Activated CD8-positive, alpha-beta memory T cell treated with anti-CD3 and anti-CD28 coated beads, Interleukin-2, amount 10 ng/mL, durations not matched to agents 7 days and 5 days (primary cell): ENCODE results near the gene ZNF346. TPM values are rescaled to one million over a fixed set of nuclear protein-coding genes. Genes with fewer than 3 reads are reported as not detected.

ENCODE experiments used
- ATAC-seq: fragments of 150-1000 bp; cut with Tn5 transposase; one replicate; pipeline ENCODE4 v1.10.0; 2021; ENCODE audit warnings: moderate library complexity
- CTCF ChIA-PET: fragments of 350-600 bp; sonication (Branson Sonifier 250); formaldehyde crosslinking; loops from one replicate; lab custom pipeline; 2021; ENCODE audit warnings: antibody characterized with exemption; lab: Charles Lee
- DNase-seq: peaks from one replicate; pipeline ENCODE4 v3.0.0-alpha.2; 2020
- H3K27ac Mint-ChIP-seq: one replicate; pipeline ENCODE4 v1.8.0; 2021; ENCODE audit warnings: mild to moderate bottlenecking, mixed read lengths
- H3K27me3 Mint-ChIP-seq: one replicate; pipeline ENCODE4 v1.8.0; 2021; ENCODE audit warnings: mixed read lengths
- H3K36me3 Mint-ChIP-seq: one replicate; pipeline ENCODE4 v1.8.0; 2021; ENCODE audit warnings: mild to moderate bottlenecking, mixed read lengths
- H3K4me1 Mint-ChIP-seq: one replicate; pipeline ENCODE4 v1.8.0; 2021; ENCODE audit warnings: mixed read lengths
- H3K4me3 Mint-ChIP-seq: one replicate; pipeline ENCODE4 v1.8.0; 2021; ENCODE audit warnings: mild to moderate bottlenecking, moderate library complexity, mixed read lengths
- H3K9me3 Mint-ChIP-seq: one replicate; pipeline ENCODE4 v1.8.0; 2022; ENCODE audit warnings: low read depth, mixed read lengths
- total RNA-seq, 2 experiments: library from RNA; stranded (reverse); gene quantifications; one replicate each; pipeline ENCODE4 v1.2.3, GENCODE V29; 2021

ZNF346 gene
- total RNA-seq, 2 experiments from 2014 or later: 28.8 to 31.2 TPM

GRCh38 chr5:177020033-177020432 is 2.5 kb upstream of the ZNF346 start:
- no peak for ATAC-seq
- no peak for DNase-seq
- Mint-ChIP-seq H3K36me3 (peaks cover 6% of the 10 kb centered on the region), H3K4me1 (peaks cover 28% of the 10 kb centered on the region), H3K27me3 (no peaks in the 10 kb centered on the region), H3K27ac (no peak overlapping the region), H3K4me3 (no peak overlapping the region), H3K9me3 (no peaks in the 10 kb centered on the region)
- CTCF ChIA-PET: interaction anchor here (0.6 to 3.0 kb wide), 5 partner anchors 11 to 96 kb away, joined by 3 to 13 read pairs (median 4); partner anchors contain the start of gene UIMC1

- ATAC-seq: peak; percentile 5
Measured at GRCh38 chr5:177023303-177023664, 788 bp downstream of the ZNF346 start.

GRCh38 chr5:177024559-177024958 is 2.1 kb downstream of the ZNF346 start:
- Mint-ChIP-seq H3K9me3 (no peaks in the 10 kb centered on the region), H3K27ac (no peak overlapping the region), H3K4me3 (peak overlapping the region; percentile 16), H3K4me1 (peaks cover 34% of the 10 kb centered on the region), H3K27me3 (no peaks in the 10 kb centered on the region), H3K36me3 (peaks cover 24% of the 10 kb centered on the region)
- no peak for ATAC-seq
- CTCF ChIA-PET: interaction anchor here (3.2 kb wide), 1 partner anchor 18 kb away, joined by 23 read pairs; the partner anchor contains the start of gene UIMC1
- no peak for DNase-seq

More at GRCh38 chr5:177023303-177023664, 788 bp downstream of the ZNF346 start:
- H3K4me1 Mint-ChIP-seq: peaks cover 34% of the 10 kb centered on the region
- DNase-seq: no peak
- peaks cover 17% of the 10 kb centered on the region for H3K36me3 Mint-ChIP-seq
- CTCF ChIA-PET: interaction anchor here (0.8 to 3.2 kb wide), 5 partner anchors 10 to 365 kb away, joined by 3 to 23 read pairs (median 3); partner anchors contain the start of gene UIMC1
- no peaks in the 10 kb centered on the region for H3K9me3 Mint-ChIP-seq
- H3K27ac Mint-ChIP-seq: peak overlapping the region; percentile 90
- H3K4me3 Mint-ChIP-seq: peak overlapping the region; percentile 92
- no peaks in the 10 kb centered on the region for H3K27me3 Mint-ChIP-seq

GRCh38 chr5:177025101-177025601 is 2.7 kb downstream of the ZNF346 start:
- H3K4me3 Mint-ChIP-seq: no peak overlapping the region

GRCh38 chr5:177027665-177028064 is 5.2 kb downstream of the ZNF346 start:
- Mint-ChIP-seq H3K27ac (no peak overlapping the region), H3K4me1 (peaks cover 27% of the 10 kb centered on the region), H3K27me3 (no peaks in the 10 kb centered on the region), H3K36me3 (peaks cover 39% of the 10 kb centered on the region), H3K4me3 (no peak overlapping the region), H3K9me3 (peaks cover 3% of the 10 kb centered on the region)
- CTCF ChIA-PET: interaction anchor here (0.7 to 1.5 kb wide), 5 partner anchors 23 to 367 kb away, joined by 3 to 6 read pairs (median 3); no protein-coding TSS in a partner anchor
- DNase-seq: no peak
- no peak for ATAC-seq

More at GRCh38 chr5:177025101-177025601, 2.7 kb downstream of the ZNF346 start:
- no peaks in the 10 kb centered on the region for H3K27me3 Mint-ChIP-seq
- DNase-seq: no peak
- ATAC-seq: no peak
- H3K9me3 Mint-ChIP-seq: no peaks in the 10 kb centered on the region
- H3K27ac Mint-ChIP-seq: no peak overlapping the region
- peaks cover 29% of the 10 kb centered on the region for H3K36me3 Mint-ChIP-seq
- CTCF ChIA-PET: no interaction called here
- peaks cover 34% of the 10 kb centered on the region for H3K4me1 Mint-ChIP-seq

- Mint-ChIP-seq H3K36me3 (peaks cover 43% of the 10 kb centered on the region), H3K4me3 (no peak overlapping the region), H3K4me1 (peaks cover 18% of the 10 kb centered on the region), H3K27me3 (no peaks in the 10 kb centered on the region), H3K27ac (no peak overlapping the region), H3K9me3 (peaks cover 3% of the 10 kb centered on the region)
- ATAC-seq: no peak
- DNase-seq: no peak
- CTCF ChIA-PET: no interaction called here
Measured at GRCh38 chr5:177029498-177029897, 7.0 kb downstream of the ZNF346 start.

- no peak overlapping the region for H3K4me3 Mint-ChIP-seq
- CTCF ChIA-PET: interaction anchor here (1.1 kb wide), 1 partner anchor 36 kb away, joined by 3 read pairs; no protein-coding TSS in a partner anchor
- peaks cover 15% of the 10 kb centered on the region for H3K4me1 Mint-ChIP-seq
- no peaks in the 10 kb centered on the region for H3K27me3 Mint-ChIP-seq
- peaks cover 23% of the 10 kb centered on the region for H3K36me3 Mint-ChIP-seq
- H3K9me3 Mint-ChIP-seq: peaks cover 3% of the 10 kb centered on the region
- no peak overlapping the region for H3K27ac Mint-ChIP-seq
- DNase-seq (no peak), ATAC-seq (no peak)
Measured at GRCh38 chr5:177035976-177036375, 13.5 kb downstream of the ZNF346 start.

- H3K36me3 Mint-ChIP-seq: peaks cover 23% of the 10 kb centered on the region
- DNase-seq (no peak), ATAC-seq (no peak)
- CTCF ChIA-PET: interaction anchor here (1.1 kb wide), 1 partner anchor 36 kb away, joined by 3 read pairs; no protein-coding TSS in a partner anchor
- H3K4me1 Mint-ChIP-seq: peaks cover 12% of the 10 kb centered on the region
- H3K9me3 Mint-ChIP-seq: peaks cover under 1% of the 10 kb centered on the region
- H3K27me3 Mint-ChIP-seq: no peaks in the 10 kb centered on the region
- H3K4me3 Mint-ChIP-seq: no peak overlapping the region
- H3K27ac Mint-ChIP-seq: no peak overlapping the region
Measured at GRCh38 chr5:177036443-177036842, 13.9 kb downstream of the ZNF346 start.

- peaks cover 9% of the 10 kb centered on the region for H3K4me1 Mint-ChIP-seq
- DNase-seq: no peak
- peaks cover 23% of the 10 kb centered on the region for H3K36me3 Mint-ChIP-seq
- no peak for ATAC-seq
- CTCF ChIA-PET: no interaction called here
- no peak overlapping the region for H3K27ac Mint-ChIP-seq
- H3K4me3 Mint-ChIP-seq: no peak overlapping the region
- H3K9me3 Mint-ChIP-seq: no peaks in the 10 kb centered on the region
- no peaks in the 10 kb centered on the region for H3K27me3 Mint-ChIP-seq
Measured at GRCh38 chr5:177036921-177037320, 14.4 kb downstream of the ZNF346 start.

- DNase-seq (no peak), ATAC-seq (no peak)
- CTCF ChIA-PET: interaction anchor here (1.0 kb wide), 2 partner anchors 31 to 383 kb away, joined by 3 to 4 read pairs; no protein-coding TSS in a partner anchor
- H3K27me3 Mint-ChIP-seq: no peaks in the 10 kb centered on the region
- peaks cover 7% of the 10 kb centered on the region for H3K4me1 Mint-ChIP-seq
- H3K36me3 Mint-ChIP-seq: peaks cover 21% of the 10 kb centered on the region
- H3K4me3 Mint-ChIP-seq: no peak overlapping the region
- no peak overlapping the region for H3K27ac Mint-ChIP-seq
- no peaks in the 10 kb centered on the region for H3K9me3 Mint-ChIP-seq
Measured at GRCh38 chr5:177040814-177041420, 18.4 kb downstream of the ZNF346 start.

GRCh38 chr5:177041936-177042335 is 19.4 kb downstream of the ZNF346 start:
- no peaks in the 10 kb centered on the region for H3K27me3 Mint-ChIP-seq
- no peak for ATAC-seq

GRCh38 chr5:177043114-177043513 is 20.6 kb downstream of the ZNF346 start:
- Mint-ChIP-seq H3K4me1 (peaks cover 2% of the 10 kb centered on the region), H3K27ac (no peak overlapping the region), H3K27me3 (no peaks in the 10 kb centered on the region), H3K4me3 (no peak overlapping the region), H3K9me3 (no peaks in the 10 kb centered on the region), H3K36me3 (peaks cover 25% of the 10 kb centered on the region)
- ATAC-seq: no peak
- DNase-seq: no peak
- CTCF ChIA-PET: interaction anchor here (0.6 to 1.2 kb wide), 2 partner anchors 10 to 93 kb away, joined by 3 to 5 read pairs; no protein-coding TSS in a partner anchor

More at GRCh38 chr5:177041936-177042335, 19.4 kb downstream of the ZNF346 start:
- Mint-ChIP-seq H3K36me3 (peaks cover 20% of the 10 kb centered on the region), H3K9me3 (no peaks in the 10 kb centered on the region), H3K27ac (no peak overlapping the region), H3K4me3 (no peak overlapping the region), H3K4me1 (no peaks in the 10 kb centered on the region)
- CTCF ChIA-PET: interaction anchor here (1.0 kb wide), 2 partner anchors 30 to 384 kb away, joined by 3 to 4 read pairs; no protein-coding TSS in a partner anchor
- no peak for DNase-seq

GRCh38 chr5:177043958-177044357 is 21.5 kb downstream of the ZNF346 start:
- H3K36me3 Mint-ChIP-seq: peaks cover 27% of the 10 kb centered on the region
- CTCF ChIA-PET: interaction anchor here (0.6 to 1.5 kb wide), 3 partner anchors 11 to 92 kb away, joined by 3 to 5 read pairs (median 5); no protein-coding TSS in a partner anchor
- no peak overlapping the region for H3K27ac Mint-ChIP-seq

More at GRCh38 chr5:177043958-177044357, 21.5 kb downstream of the ZNF346 start:
- ATAC-seq (no peak), DNase-seq (no peak)
- no peaks in the 10 kb centered on the region for H3K27me3 Mint-ChIP-seq
- H3K4me3 Mint-ChIP-seq: no peak overlapping the region
- peaks cover 2% of the 10 kb centered on the region for H3K4me1 Mint-ChIP-seq
- H3K9me3 Mint-ChIP-seq: no peaks in the 10 kb centered on the region
